Fibroblast of pulmonary artery (primary cell): ENCODE data around the gene FAM187B.
"Not testable (repeated sequence)": the region's sequence is repeated elsewhere in the genome, so short reads cannot be mapped to it uniquely, and the experiment has no call there.

Experiments used
- DNase-seq: peaks from one replicate; pipeline ENCODE4 v3.0.0-alpha.2; 2010; ENCODE audit warnings: low read depth
- H3K4me3 ChIP-seq: replicated peaks from 2 replicates; pipeline ENCODE4 v1.5.1; 2011; ENCODE audit warnings: low read depth, mild to moderate bottlenecking, control low read depth, low read length, moderate library complexity
- CTCF ChIP-seq: IDR thresholded peaks from 2 replicates; pipeline ENCODE4 v1.5.1; 2011; ENCODE audit warnings: mild to moderate bottlenecking, control low read depth, low read length, inconsistent platforms; ENCODE audit errors: missing control alignments

Gene FAM187B

DNA sequence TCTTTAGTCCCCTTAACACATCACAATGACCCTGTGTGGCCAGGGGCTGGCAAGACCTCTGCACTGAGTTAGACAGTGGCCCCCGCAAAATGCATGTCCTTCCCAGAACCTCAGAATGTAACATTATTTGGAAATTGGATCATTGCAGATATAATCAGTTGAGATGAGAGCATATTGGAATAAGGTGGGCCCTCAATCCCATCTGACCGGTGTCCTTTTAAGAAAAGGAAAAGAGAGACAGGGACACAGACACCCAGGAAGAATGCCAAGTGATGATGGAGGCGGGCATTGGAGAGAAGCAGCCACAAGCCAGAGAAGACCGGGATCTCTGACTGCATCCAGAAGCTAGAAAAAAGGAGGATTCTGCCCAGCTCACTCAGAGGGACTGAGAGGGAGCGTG lies 1.8 kb downstream of the FAM187B start:
- no peak overlapping the region for H3K4me3 ChIP-seq
- no peak for TF ChIP-seq CTCF
- no peak for DNase-seq

GRCh38 chr19:35225951-35226350 lies 2.6 kb downstream of the FAM187B start:
- no peak overlapping the region for H3K4me3 ChIP-seq
- DNase-seq = no peak
- TF ChIP-seq CTCF = no peak

DNA sequence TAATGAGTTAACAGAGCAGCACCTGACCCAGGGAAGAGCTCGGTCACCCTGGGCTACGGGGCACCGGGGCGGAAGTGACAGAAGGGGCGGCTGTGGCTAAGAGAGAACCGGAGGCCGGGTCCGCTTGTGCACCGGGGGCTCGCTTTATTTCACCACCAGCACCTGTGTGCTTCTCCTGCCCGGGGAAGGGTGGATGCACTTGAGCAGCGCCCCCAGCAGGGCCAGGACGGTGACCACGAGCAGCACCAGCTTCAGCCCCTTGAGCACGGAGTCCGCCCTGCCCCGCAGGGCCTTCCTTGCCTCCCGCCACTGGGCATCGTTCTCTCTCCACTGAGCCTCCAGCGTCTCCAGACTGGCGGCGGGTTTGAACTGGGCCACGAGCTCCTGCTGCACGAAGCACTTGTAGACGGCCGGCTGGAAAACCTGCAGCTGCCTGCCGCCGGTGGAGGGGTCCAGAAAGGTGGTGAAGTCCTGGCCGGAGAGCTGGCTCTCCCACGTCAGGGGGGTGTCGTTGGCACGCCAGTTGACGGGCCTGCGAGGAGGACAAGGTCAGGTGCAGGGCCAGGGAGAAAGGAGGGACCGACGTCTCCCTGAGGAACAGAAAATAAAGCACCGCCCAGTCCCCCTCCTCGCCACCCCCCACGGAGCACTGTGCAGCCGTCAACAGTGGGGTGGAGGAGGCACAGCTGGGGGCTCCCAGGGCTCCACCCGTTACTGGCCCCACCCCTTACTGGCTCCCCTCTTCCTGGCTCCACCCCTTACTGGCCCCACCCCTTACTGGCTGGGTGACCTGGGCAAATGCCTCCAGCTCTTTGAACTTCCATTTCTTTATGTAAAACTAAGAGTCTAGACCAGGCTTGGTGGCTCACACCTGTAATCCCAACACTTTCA lies 3.6 kb downstream of the FAM187B start:
- no peak for DNase-seq
- TF ChIP-seq CTCF = no peak
- H3K4me3 ChIP-seq = no peak overlapping the region

- TF ChIP-seq CTCF = no peak
- H3K4me3 ChIP-seq = no peak overlapping the region
- no peak for DNase-seq
Measured at GRCh38 chr19:35223862-35224505, 4.6 kb downstream of the FAM187B start.

- TF ChIP-seq CTCF = no peak
- DNase-seq = no peak
- no peak overlapping the region for H3K4me3 ChIP-seq
Measured at GRCh38 chr19:35223084-35223790, 5.3 kb downstream of the FAM187B start.

DNA sequence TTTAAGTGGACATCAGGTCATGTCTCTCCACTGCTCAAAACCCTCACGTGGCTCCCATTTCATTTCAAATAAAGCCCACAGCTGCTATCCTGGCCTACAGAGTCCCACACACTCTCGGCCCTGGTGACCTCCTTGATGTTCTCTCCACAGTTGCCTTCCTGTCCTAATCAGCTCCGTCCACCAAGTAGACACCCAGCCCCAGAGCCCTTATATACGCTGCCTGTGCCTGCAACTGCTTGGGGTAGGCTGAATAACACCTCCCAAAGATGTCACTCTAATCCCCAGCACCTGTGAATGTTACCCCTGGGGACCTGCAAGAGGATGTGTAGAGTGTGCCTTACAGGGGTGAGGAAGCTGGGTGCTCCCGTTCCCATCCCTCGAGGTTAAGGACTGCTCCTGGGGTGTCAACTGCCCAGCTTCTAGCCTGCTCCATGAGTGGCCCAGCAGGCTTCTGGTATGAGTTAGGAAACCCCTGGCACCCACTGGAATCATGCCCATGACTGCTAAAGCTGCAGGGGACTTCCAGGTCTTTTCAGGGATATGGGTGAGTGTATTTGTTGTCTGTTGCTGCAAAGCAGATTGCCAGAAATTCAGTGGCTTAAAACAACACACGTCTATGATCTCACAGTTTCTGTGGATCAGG lies 6.0 kb downstream of the FAM187B start:
- no peak for DNase-seq
- H3K4me3 ChIP-seq = no peak overlapping the region
- no peak for TF ChIP-seq CTCF

GRCh38 chr19:35220973-35221590 lies 7.5 kb downstream of the FAM187B start:
- H3K4me3 ChIP-seq, DNase-seq: not testable (repeated sequence)
